Activated CD8-positive, alpha-beta memory T cell treated with anti-CD3 and anti-CD28 coated beads, Interleukin-2, amount 10 ng/mL, durations not matched to agents 7 days and 5 days (primary cell): ENCODE measurements around the gene UGT1A5. TPM values are rescaled to one million over a fixed set of nuclear protein-coding genes. Genes with fewer than 3 reads are reported as not detected.

Source experiments
- ATAC-seq: fragments of 150-1000 bp; cut with Tn5 transposase; one replicate; pipeline ENCODE4 v1.10.0; 2021; ENCODE audit warnings: moderate library complexity
- CTCF ChIA-PET: fragments of 350-600 bp; sonication (Branson Sonifier 250); formaldehyde crosslinking; loops from one replicate; lab custom pipeline; 2021; ENCODE audit warnings: antibody characterized with exemption; lab: Charles Lee
- DNase-seq: peaks from one replicate; pipeline ENCODE4 v3.0.0-alpha.2; 2020
- H3K27ac Mint-ChIP-seq: one replicate; pipeline ENCODE4 v1.8.0; 2021; ENCODE audit warnings: mild to moderate bottlenecking, mixed read lengths
- H3K27me3 Mint-ChIP-seq: one replicate; pipeline ENCODE4 v1.8.0; 2021; ENCODE audit warnings: mixed read lengths
- H3K36me3 Mint-ChIP-seq: one replicate; pipeline ENCODE4 v1.8.0; 2021; ENCODE audit warnings: mild to moderate bottlenecking, mixed read lengths
- H3K4me1 Mint-ChIP-seq: one replicate; pipeline ENCODE4 v1.8.0; 2021; ENCODE audit warnings: mixed read lengths
- H3K4me3 Mint-ChIP-seq: one replicate; pipeline ENCODE4 v1.8.0; 2021; ENCODE audit warnings: mild to moderate bottlenecking, moderate library complexity, mixed read lengths
- H3K9me3 Mint-ChIP-seq: one replicate; pipeline ENCODE4 v1.8.0; 2022; ENCODE audit warnings: low read depth, mixed read lengths
- total RNA-seq, 2 experiments: library from RNA; stranded (reverse); gene quantifications; one replicate each; pipeline ENCODE4 v1.2.3, GENCODE V29; 2021

UGT1A5 gene
- total RNA-seq, 2 experiments from 2014 or later: not detected

GRCh38 chr2:233761040-233761769 is 48.5 kb downstream of the UGT1A5 start:
- no peak overlapping the region for H3K27ac Mint-ChIP-seq
- no peaks in the 10 kb centered on the region for H3K4me1 Mint-ChIP-seq
- CTCF ChIA-PET: no interaction called here

GRCh38 chr2:233764264-233764663 is 51.6 kb downstream of the UGT1A5 start:
- no peak for DNase-seq
- no peaks in the 10 kb centered on the region for H3K36me3 Mint-ChIP-seq
- ATAC-seq: no peak
- H3K9me3 Mint-ChIP-seq: no peaks in the 10 kb centered on the region
- no peak overlapping the region for H3K4me3 Mint-ChIP-seq
- CTCF ChIA-PET: no interaction called here
- H3K4me1 Mint-ChIP-seq: no peaks in the 10 kb centered on the region
- peaks cover 22% of the 10 kb centered on the region for H3K27me3 Mint-ChIP-seq
- no peak overlapping the region for H3K27ac Mint-ChIP-seq

More at GRCh38 chr2:233761040-233761769, 48.5 kb downstream of the UGT1A5 start:
- no peak for DNase-seq
- H3K27me3 Mint-ChIP-seq: peaks cover 25% of the 10 kb centered on the region
- no peaks in the 10 kb centered on the region for H3K9me3 Mint-ChIP-seq
- no peak overlapping the region for H3K4me3 Mint-ChIP-seq
- H3K36me3 Mint-ChIP-seq: no peaks in the 10 kb centered on the region
- ATAC-seq: no peak

- Mint-ChIP-seq H3K27ac (no peak overlapping the region), H3K4me3 (no peak overlapping the region), H3K9me3 (no peaks in the 10 kb centered on the region), H3K36me3 (no peaks in the 10 kb centered on the region), H3K27me3 (peaks cover 22% of the 10 kb centered on the region), H3K4me1 (no peaks in the 10 kb centered on the region)
- DNase-seq (no peak), ATAC-seq (no peak)
- CTCF ChIA-PET: no interaction called here
Measured at GRCh38 chr2:233764761-233765160, 52.1 kb downstream of the UGT1A5 start.

GRCh38 chr2:233766416-233766815 is 53.7 kb downstream of the UGT1A5 start:
- CTCF ChIA-PET: no interaction called here
- no peaks in the 10 kb centered on the region for H3K4me1 Mint-ChIP-seq
- no peak overlapping the region for H3K4me3 Mint-ChIP-seq
- ATAC-seq (no peak), DNase-seq (no peak)
- no peaks in the 10 kb centered on the region for H3K36me3 Mint-ChIP-seq
- H3K27ac Mint-ChIP-seq: no peak overlapping the region
- no peaks in the 10 kb centered on the region for H3K9me3 Mint-ChIP-seq
- peaks cover 23% of the 10 kb centered on the region for H3K27me3 Mint-ChIP-seq

- peaks cover 19% of the 10 kb centered on the region for H3K27me3 Mint-ChIP-seq
- no peak for ATAC-seq
- H3K27ac Mint-ChIP-seq: no peak overlapping the region
- H3K4me3 Mint-ChIP-seq: no peak overlapping the region
- CTCF ChIA-PET: no interaction called here
- no peak for DNase-seq
- H3K4me1 Mint-ChIP-seq: no peaks in the 10 kb centered on the region
- no peaks in the 10 kb centered on the region for H3K9me3 Mint-ChIP-seq
- no peaks in the 10 kb centered on the region for H3K36me3 Mint-ChIP-seq
Measured at GRCh38 chr2:233768076-233768475, 55.4 kb downstream of the UGT1A5 start.

- no peak for DNase-seq
- no peaks in the 10 kb centered on the region for H3K4me1 Mint-ChIP-seq
- ATAC-seq: no peak
- H3K36me3 Mint-ChIP-seq: no peaks in the 10 kb centered on the region
- H3K4me3 Mint-ChIP-seq: no peak overlapping the region
- H3K27me3 Mint-ChIP-seq: peaks cover 8% of the 10 kb centered on the region
- H3K9me3 Mint-ChIP-seq: no peaks in the 10 kb centered on the region
- no peak overlapping the region for H3K27ac Mint-ChIP-seq
- CTCF ChIA-PET: no interaction called here
Measured at GRCh38 chr2:233769260-233769659, 56.6 kb downstream of the UGT1A5 start.

- Mint-ChIP-seq H3K27ac (no peak overlapping the region), H3K4me1 (no peaks in the 10 kb centered on the region), H3K4me3 (no peak overlapping the region), H3K9me3 (peaks cover 2% of the 10 kb centered on the region), H3K27me3 (peaks cover 3% of the 10 kb centered on the region), H3K36me3 (no peaks in the 10 kb centered on the region)
- no peak for ATAC-seq
- CTCF ChIA-PET: no interaction called here
- no peak for DNase-seq
Measured at GRCh38 chr2:233772153-233772552, 59.4 kb downstream of the UGT1A5 start.

GRCh38 chr2:233772583-233772982 is 59.9 kb downstream of the UGT1A5 start:
- CTCF ChIA-PET: no interaction called here
- no peak overlapping the region for H3K27ac Mint-ChIP-seq
- H3K36me3 Mint-ChIP-seq: no peaks in the 10 kb centered on the region
- DNase-seq (no peak), ATAC-seq (no peak)
- peaks cover 3% of the 10 kb centered on the region for H3K27me3 Mint-ChIP-seq
- H3K4me1 Mint-ChIP-seq: no peaks in the 10 kb centered on the region
- H3K9me3 Mint-ChIP-seq: peaks cover 2% of the 10 kb centered on the region
- no peak overlapping the region for H3K4me3 Mint-ChIP-seq

GRCh38 chr2:233773854-233774253 is 61.1 kb downstream of the UGT1A5 start:
- CTCF ChIA-PET: no interaction called here
- ATAC-seq (no peak), DNase-seq (no peak)
- no peak overlapping the region for H3K27ac Mint-ChIP-seq
- no peak overlapping the region for H3K4me3 Mint-ChIP-seq
- H3K9me3 Mint-ChIP-seq: peaks cover 2% of the 10 kb centered on the region
- H3K27me3 Mint-ChIP-seq: peaks cover 6% of the 10 kb centered on the region
- H3K36me3 Mint-ChIP-seq: no peaks in the 10 kb centered on the region
- no peaks in the 10 kb centered on the region for H3K4me1 Mint-ChIP-seq

GRCh38 chr2:233775414-233775813 is 62.7 kb downstream of the UGT1A5 start:
- H3K4me3 Mint-ChIP-seq: no peak overlapping the region
- H3K36me3 Mint-ChIP-seq: no peaks in the 10 kb centered on the region
- no peaks in the 10 kb centered on the region for H3K4me1 Mint-ChIP-seq
- DNase-seq: no peak
- no peak for ATAC-seq
- H3K9me3 Mint-ChIP-seq: peaks cover 2% of the 10 kb centered on the region
- no peak overlapping the region for H3K27ac Mint-ChIP-seq
- peaks cover 6% of the 10 kb centered on the region for H3K27me3 Mint-ChIP-seq
- CTCF ChIA-PET: no interaction called here

GRCh38 chr2:233778030-233778429 is 65.3 kb downstream of the UGT1A5 start, which contains the start of gene MROH2A:
TSS of gene MROH2A (plus strand) at chr2:233778330. CDS start at chr2:233779359, 1,029 bp downstream.
- DNase-seq (no peak), ATAC-seq (no peak)
- Mint-ChIP-seq H3K4me1 (no peaks in the 10 kb centered on the region), H3K27ac (no peak within 1 kb of the TSS), H3K27me3 (peaks cover 15% of the 10 kb centered on the region), H3K36me3 (no peaks in the 10 kb centered on the region), H3K9me3 (peaks cover 2% of the 10 kb centered on the region), H3K4me3 (no peak within 1 kb of the TSS)
- CTCF ChIA-PET: no interaction called here

- Mint-ChIP-seq H3K36me3 (no peaks in the 10 kb centered on the region), H3K27ac (no peak overlapping the region), H3K4me1 (no peaks in the 10 kb centered on the region), H3K4me3 (no peak overlapping the region), H3K9me3 (peaks cover 2% of the 10 kb centered on the region), H3K27me3 (peaks cover 17% of the 10 kb centered on the region)
- CTCF ChIA-PET: no interaction called here
- ATAC-seq (no peak), DNase-seq (no peak)
Measured at GRCh38 chr2:233779722-233780121, 67.0 kb downstream of the UGT1A5 start.

GRCh38 chr2:233780771-233781170 is 68.1 kb downstream of the UGT1A5 start:
- Mint-ChIP-seq H3K4me1 (no peaks in the 10 kb centered on the region), H3K27me3 (peaks cover 17% of the 10 kb centered on the region), H3K4me3 (no peak overlapping the region), H3K27ac (no peak overlapping the region), H3K36me3 (no peaks in the 10 kb centered on the region), H3K9me3 (peaks cover 1% of the 10 kb centered on the region)
- DNase-seq: no peak
- CTCF ChIA-PET: no interaction called here
- no peak for ATAC-seq

- no peaks in the 10 kb centered on the region for H3K4me1 Mint-ChIP-seq
- CTCF ChIA-PET: no interaction called here
- peaks cover 2% of the 10 kb centered on the region for H3K9me3 Mint-ChIP-seq
- no peak overlapping the region for H3K27ac Mint-ChIP-seq
- ATAC-seq (no peak), DNase-seq (no peak)
- peaks cover 2% of the 10 kb centered on the region for H3K27me3 Mint-ChIP-seq
- H3K4me3 Mint-ChIP-seq: no peak overlapping the region
- H3K36me3 Mint-ChIP-seq: no peaks in the 10 kb centered on the region
Measured at GRCh38 chr2:233789554-233789953, 76.8 kb downstream of the UGT1A5 start.
